Duodenal mucosa (tissue), 2 donors: ENCODE results near the gene VKORC1L1.
"Not testable (repeated sequence)": the region's sequence is repeated elsewhere in the genome, so short reads cannot be mapped to it uniquely, and the experiment has no call there.

Experiments
- H3K27ac ChIP-seq: one replicate; pipeline ENCODE4 v1.7.0; 2013; ENCODE audit warnings: low read depth, low read length
- H3K27me3 ChIP-seq, 2 donors: one replicate each; pipeline ENCODE4 v1.7.0; 2013; ENCODE audit warnings: low read length in 2 of 2, control low read depth in 1 of 2; ENCODE audit not compliant: insufficient read depth in 2 of 2, control insufficient read depth in 1 of 2
- H3K36me3 ChIP-seq, 2 donors: one replicate each; pipeline ENCODE4 v1.7.0; 2013; ENCODE audit warnings: low read length in 2 of 2, control low read depth in 1 of 2; ENCODE audit not compliant: insufficient read depth in 2 of 2, control insufficient read depth in 1 of 2
- H3K4me1 ChIP-seq, 2 donors: one replicate each; pipeline ENCODE4 v1.7.0; 2013; ENCODE audit warnings: low read length in 2 of 2, control low read depth in 1 of 2; ENCODE audit not compliant: insufficient read depth in 2 of 2, control insufficient read depth in 1 of 2
- H3K4me3 ChIP-seq, 2 donors: one replicate each; pipeline ENCODE4 v1.7.0; 2013; ENCODE audit warnings: low read length in 2 of 2, low read depth in 1 of 2
- H3K9ac ChIP-seq, 2 donors: one replicate each; pipeline ENCODE4 v1.7.0; 2013; ENCODE audit warnings: low read length in 2 of 2, low read depth in 1 of 2
- H3K9me3 ChIP-seq, 2 donors: one replicate each; pipeline ENCODE4 v1.7.0; 2013; ENCODE audit warnings: low read length in 2 of 2, control low read depth in 1 of 2; ENCODE audit not compliant: control insufficient read depth in 1 of 2

VKORC1L1 gene

DNA sequence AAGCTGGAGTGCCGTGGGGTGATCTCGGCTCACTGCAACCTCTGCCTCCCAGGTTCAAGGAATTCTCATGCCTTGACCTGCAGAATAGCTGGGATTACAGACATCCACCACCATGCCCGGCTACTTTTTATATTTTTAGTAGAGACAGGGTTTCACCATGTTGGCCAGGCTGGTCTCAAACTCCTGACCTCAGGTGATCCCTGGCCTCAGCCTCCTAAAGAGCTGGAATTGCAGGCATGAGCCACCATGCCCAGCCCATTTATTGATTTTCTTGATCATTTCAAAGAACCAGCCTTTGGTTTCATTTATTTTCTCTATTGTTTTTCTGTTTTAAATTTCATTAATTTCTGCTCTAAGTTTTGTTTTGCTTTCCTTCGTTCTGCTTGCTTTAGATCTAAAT, 58.8 kb downstream of the VKORC1L1 start:
- no peaks in the 10 kb centered on the region for H3K4me1 ChIP-seq
- H3K27me3 ChIP-seq, result no peaks in the 10 kb centered on the region
- H3K9ac ChIP-seq, result no peak overlapping the region
- H3K4me3 ChIP-seq, result no peak overlapping the region
- no peaks in the 10 kb centered on the region for H3K9me3 ChIP-seq
- no peaks in the 10 kb centered on the region for H3K36me3 ChIP-seq
- no peak overlapping the region for H3K27ac ChIP-seq

DNA sequence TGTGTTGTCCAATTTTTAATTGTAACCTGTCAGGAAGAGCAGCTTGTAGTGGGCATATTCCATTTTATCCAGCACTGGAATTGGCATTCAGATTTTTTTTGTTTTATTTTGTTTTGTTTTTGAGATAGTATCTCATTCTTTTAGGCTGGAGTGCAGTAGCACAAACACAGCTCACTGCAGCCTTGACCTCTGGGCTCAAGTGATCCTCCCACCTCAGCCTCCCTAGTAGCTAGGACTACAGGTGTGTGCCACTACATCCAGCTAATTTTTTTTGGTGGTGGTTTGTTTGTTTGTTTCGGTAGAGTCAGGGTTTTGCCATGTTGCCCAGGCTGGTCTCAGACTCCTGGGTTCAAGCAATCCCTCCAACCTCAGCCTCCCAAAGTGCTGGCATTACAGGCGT, 64.4 kb downstream of the VKORC1L1 start:
- Histone ChIP-seq H3K27me3 (no peaks in the 10 kb centered on the region), H3K27ac (no peak overlapping the region), H3K9me3 (no peaks in the 10 kb centered on the region), H3K9ac (no peak overlapping the region), H3K4me1 (no peaks in the 10 kb centered on the region), H3K36me3 (no peaks in the 10 kb centered on the region), H3K4me3 (no peak overlapping the region)

DNA sequence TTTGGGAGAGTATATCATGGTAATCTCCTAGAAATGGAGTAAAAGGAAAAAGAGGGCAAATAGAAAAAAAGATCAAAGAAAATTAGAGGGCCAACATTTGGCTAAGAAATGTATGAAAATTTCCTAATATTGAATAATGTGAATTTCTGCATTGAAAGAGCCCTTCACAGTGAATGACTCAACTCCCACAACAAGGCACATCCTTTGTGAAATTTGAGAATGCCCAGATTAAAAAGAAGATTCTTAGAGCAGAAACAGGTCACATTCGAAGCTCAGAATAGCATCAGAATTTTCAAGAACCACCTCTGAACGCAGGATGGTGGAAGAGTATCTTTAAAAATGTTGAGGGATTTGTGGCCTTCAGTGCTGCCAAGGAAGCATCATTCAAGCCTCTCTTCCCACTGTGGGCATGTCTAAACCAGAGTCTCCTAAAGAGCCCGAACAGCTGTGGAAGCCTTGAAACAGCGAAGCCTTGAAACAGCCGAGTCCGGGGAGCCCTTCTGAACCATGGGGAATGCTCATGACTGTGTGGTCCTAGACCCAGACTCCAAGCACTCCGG, 65.5 kb downstream of the VKORC1L1 start:
- Histone ChIP-seq H3K9ac (no peak overlapping the region), H3K36me3 (no peaks in the 10 kb centered on the region), H3K27ac (no peak overlapping the region), H3K4me3 (no peak overlapping the region), H3K27me3 (no peaks in the 10 kb centered on the region), H3K4me1 (no peaks in the 10 kb centered on the region), H3K9me3 (no peaks in the 10 kb centered on the region)

DNA sequence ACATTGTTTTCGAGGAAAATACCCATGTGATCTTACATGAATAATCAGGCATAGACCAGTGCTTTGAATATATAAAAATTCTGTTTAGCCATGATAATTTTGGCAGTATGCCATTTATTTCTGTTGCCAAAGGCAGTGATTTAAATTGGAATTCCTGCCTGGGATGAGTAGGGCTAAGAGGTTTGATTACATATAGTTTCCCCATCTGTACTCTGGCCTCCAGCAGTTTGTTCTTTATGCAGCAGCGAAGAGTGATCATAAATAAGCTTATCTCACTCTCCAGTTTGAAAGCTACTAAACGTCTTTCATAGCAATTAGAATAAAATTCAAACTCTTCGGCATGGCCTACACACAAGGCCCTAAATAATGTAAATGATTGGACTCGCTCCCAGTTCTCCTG, 72.9 kb downstream of the VKORC1L1 start:
- not testable (repeated sequence) for H3K4me1 ChIP-seq, H3K27me3 ChIP-seq, H3K9me3 ChIP-seq, H3K27ac ChIP-seq, H3K9ac ChIP-seq, H3K4me3 ChIP-seq, H3K36me3 ChIP-seq

DNA sequence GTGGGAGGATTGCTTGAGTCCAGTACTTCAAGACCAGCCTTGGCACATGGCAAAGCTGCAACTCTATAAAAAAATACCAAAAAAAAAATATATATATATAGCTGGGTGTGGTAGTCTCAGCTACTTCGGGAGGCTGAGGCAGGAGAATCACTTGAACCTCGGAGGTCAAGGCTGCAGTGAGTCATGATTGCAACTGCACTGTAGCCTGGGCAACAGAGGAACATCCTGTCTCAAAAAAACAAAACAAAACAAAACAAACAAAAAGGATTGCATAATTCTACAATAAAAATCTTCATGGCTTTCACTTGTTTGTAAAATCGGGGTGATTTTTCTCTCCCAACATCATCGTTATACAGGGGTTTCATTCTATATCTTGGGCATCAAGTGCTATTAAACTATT, 74.0 kb downstream of the VKORC1L1 start:
- Histone ChIP-seq H3K4me3 (no peak overlapping the region), H3K27me3 (no peaks in the 10 kb centered on the region), H3K36me3 (no peaks in the 10 kb centered on the region), H3K27ac (no peak overlapping the region), H3K9me3 (no peaks in the 10 kb centered on the region), H3K9ac (no peak overlapping the region), H3K4me1 (no peaks in the 10 kb centered on the region)

DNA sequence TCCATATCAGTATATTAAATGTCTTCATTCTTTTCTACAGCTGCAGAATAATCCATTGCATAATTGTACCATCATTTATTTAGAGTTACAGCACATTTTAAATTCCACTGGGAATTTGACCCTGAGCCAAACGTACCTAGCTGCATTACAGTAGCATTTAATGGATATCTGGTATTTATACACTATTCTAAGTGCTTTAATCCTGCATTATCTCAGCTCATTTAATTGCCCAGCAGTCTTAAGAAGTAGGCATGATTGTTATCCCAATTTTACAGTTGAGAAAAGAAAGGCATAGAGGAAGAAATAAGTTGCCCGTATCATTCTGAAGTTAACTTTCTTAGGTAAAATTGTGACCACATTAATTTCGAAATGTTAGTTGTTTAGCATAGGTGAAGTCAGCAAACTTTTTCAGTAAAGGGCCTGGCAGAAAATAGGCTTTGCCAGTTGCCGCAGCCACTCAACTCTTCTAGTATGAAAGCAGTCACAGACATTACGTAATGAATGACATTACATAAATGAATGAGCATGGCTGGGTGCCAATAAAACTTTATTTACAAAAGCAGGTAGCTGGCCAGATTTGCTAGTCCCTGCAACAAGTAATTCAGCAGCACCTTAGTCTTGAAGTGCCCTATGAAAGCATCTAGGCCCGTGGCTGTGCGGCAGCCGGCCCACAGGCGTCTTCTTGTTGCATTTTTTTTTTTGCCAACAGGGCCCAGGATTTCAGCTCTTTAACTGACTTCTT, 79.1 kb downstream of the VKORC1L1 start:
- no peak overlapping the region for H3K27ac ChIP-seq
- no peaks in the 10 kb centered on the region for H3K27me3 ChIP-seq
- H3K36me3 ChIP-seq, result peaks cover 3 to 31% of the 10 kb centered on the region in 2 donors
- H3K4me3 ChIP-seq, result no peak overlapping the region
- no peaks in the 10 kb centered on the region for H3K4me1 ChIP-seq
- H3K9ac ChIP-seq, result no peak overlapping the region
- no peaks in the 10 kb centered on the region for H3K9me3 ChIP-seq

DNA sequence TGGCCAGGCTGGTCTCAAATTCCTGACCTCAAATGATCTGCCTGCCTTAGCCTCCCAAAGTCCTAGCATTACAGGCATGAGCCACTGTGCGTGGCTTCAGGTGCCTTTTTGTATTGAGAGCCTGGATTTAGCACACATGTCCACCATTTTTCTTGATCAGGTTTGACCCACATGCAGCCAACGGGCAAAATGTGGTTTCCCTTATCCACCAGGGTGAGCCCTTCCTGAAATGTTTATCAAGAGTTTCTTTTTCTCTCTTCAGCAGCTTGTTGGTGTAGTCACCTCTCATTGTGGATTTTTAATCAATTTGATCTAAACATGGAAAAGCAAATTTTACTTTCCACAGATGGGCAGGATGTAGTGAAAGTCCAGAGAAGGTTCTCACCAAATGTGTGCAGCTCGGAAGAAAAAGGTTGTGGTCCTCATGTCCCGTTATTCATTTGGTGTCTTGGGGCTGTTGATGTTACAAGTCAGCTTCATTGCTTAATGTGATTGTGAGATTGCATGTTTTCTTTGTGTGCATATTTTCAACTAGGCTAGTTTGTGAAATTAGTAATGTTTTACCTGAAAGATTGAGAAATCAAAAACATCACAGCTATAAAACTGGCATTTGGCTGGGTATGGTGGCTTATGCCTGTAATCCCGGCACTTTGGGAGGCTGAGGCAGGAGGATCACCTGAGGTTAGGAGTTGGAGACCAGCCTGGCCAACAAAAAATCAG, 80.3 kb downstream of the VKORC1L1 start:
- H3K4me1 ChIP-seq, result no peaks in the 10 kb centered on the region
- no peak overlapping the region for H3K4me3 ChIP-seq
- no peak overlapping the region for H3K9ac ChIP-seq
- H3K27ac ChIP-seq, result no peak overlapping the region
- peaks cover 3 to 31% of the 10 kb centered on the region in 2 donors for H3K36me3 ChIP-seq
- no peaks in the 10 kb centered on the region for H3K27me3 ChIP-seq
- no peaks in the 10 kb centered on the region for H3K9me3 ChIP-seq

DNA sequence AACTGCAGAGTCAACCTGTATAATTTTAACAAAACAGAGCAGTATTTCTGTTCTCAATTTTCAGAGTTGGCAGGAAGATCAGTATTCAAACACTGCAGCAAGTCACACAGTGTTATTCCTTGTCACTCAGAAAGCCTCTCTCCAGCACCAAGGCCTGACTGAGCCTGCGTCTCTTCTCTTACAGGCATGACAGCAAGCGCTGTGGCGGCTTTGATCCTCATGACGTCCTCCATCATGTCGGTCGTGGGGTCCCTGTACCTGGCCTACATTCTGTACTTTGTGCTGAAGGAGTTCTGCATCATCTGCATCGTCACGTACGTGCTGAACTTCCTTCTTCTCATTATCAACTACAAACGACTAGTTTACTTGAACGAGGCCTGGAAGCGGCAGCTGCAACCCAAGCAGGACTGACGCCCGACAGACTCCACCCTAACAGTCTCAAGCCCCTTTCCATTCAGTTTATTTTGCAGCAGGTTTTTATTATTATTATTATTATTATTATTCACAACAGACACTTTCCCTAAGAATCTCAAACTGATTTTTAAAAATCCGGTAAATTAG, 81.1 kb downstream of the VKORC1L1 start:
- Histone ChIP-seq H3K36me3 (peaks cover 3 to 38% of the 10 kb centered on the region in 2 donors), H3K9ac (no peak overlapping the region), H3K27me3 (no peaks in the 10 kb centered on the region), H3K9me3 (no peaks in the 10 kb centered on the region), H3K4me1 (no peaks in the 10 kb centered on the region), H3K27ac (no peak overlapping the region), H3K4me3 (no peak overlapping the region)

DNA sequence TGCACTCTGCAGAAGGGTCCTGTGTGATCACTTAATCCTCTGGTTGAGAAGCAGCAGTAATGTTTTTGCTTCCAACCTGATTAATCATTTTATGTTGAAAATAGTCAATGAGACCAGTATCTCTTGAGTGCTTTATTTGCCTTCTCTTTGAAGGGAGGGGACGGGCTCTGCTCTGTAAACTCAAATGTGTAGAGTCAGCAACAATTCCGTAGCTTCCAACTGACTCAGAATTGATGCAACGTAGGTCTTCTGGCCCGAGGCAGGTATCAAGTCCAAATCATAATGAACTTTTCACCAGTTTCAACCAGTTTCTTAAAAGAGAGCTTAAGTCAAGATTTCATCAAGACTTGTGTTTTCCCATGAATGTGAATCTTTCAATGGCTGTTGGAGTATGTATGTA, 82.8 kb downstream of the VKORC1L1 start:
- H3K36me3 ChIP-seq, result peaks cover 9 to 54% of the 10 kb centered on the region in 2 donors
- H3K27ac ChIP-seq, result no peak overlapping the region
- H3K4me3 ChIP-seq, result no peak overlapping the region
- H3K4me1 ChIP-seq, result no peaks in the 10 kb centered on the region
- no peaks in the 10 kb centered on the region for H3K9me3 ChIP-seq
- H3K9ac ChIP-seq, result no peak overlapping the region
- H3K27me3 ChIP-seq, result no peaks in the 10 kb centered on the region

DNA sequence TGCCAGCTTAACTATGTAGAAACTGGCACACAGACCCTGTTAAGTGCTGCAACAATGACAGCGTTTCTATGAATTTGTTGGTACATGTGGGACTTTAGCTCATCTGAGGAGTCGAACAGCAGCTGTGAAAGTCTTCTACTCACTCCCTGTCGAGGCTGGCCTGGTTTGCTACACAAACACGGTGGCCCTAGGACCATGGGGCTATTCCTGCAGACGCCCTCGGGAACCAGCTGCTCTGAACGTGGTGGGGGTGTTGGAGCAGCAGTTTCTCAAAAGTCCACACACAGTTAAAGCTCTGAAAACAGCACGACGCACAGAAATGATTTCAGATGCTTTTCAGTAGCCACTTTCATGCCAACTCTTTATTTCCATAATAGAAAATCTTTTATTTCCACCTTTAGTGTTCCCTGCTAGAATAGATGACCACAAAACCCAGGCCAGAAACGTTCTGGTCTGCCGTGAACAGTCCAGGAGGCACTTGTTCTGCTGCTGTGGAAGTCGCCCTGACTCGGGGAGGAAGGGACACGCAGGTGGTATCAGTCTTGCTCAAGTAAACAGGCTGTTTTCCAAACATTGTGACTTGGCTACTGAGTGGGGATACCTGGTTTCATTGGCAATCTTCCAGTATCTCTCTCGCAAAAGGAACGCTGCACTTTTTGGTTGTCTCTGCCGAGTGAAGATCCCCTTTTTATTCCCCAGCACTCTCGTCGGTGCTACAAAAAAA, 87.6 kb downstream of the VKORC1L1 start:
- Histone ChIP-seq H3K9me3 (no peaks in the 10 kb centered on the region), H3K4me3 (no peak overlapping the region), H3K4me1 (no peaks in the 10 kb centered on the region), H3K27me3 (no peaks in the 10 kb centered on the region), H3K27ac (no peak overlapping the region), H3K36me3 (peaks cover 18 to 76% of the 10 kb centered on the region in 2 donors), H3K9ac (no peak overlapping the region)
